Neural progenitor cell (in vitro differentiated cells): Measurements from ENCODE around the gene IL16. TPM values are rescaled to one million over a fixed set of nuclear protein-coding genes. Genes with fewer than 3 reads are reported as not detected.

ENCODE experiments used
- DNase-seq: peaks from one replicate; pipeline ENCODE4 v3.0.0-alpha.2; 2016; ENCODE audit warnings: low spot score
- H2AFZ ChIP-seq: fragments of 200-600 bp; sonication (generic); replicated peaks from 2 replicates; pipeline ENCODE4 v1.6.1; 2016; ENCODE audit warnings: antibody characterized with exemption
- H3F3A ChIP-seq: fragments of 200-600 bp; sonication (generic); 2 replicates; pipeline ENCODE4 v1.6.1; 2016; ENCODE audit warnings: antibody characterized with exemption, low read depth
- H3K27ac ChIP-seq: fragments of 200-600 bp; sonication (generic); 2 replicates; pipeline ENCODE4 v1.5.1; 2016; ENCODE audit warnings: mild to moderate bottlenecking
- H3K27me3 ChIP-seq: fragments of 200-600 bp; sonication (generic); 2 replicates; pipeline ENCODE4 v1.6.1; 2016; ENCODE audit warnings: mild to moderate bottlenecking, moderate library complexity
- H3K36me3 ChIP-seq: fragments of 200-600 bp; sonication (generic); 2 replicates; pipeline ENCODE4 v1.5.1; 2016
- H3K4me1 ChIP-seq: fragments of 200-600 bp; sonication (generic); 2 replicates; pipeline ENCODE4 v1.6.1; 2016; ENCODE audit warnings: mixed run types
- H3K4me2 ChIP-seq: fragments of 200-600 bp; sonication (generic); 2 replicates; pipeline ENCODE4 v1.6.1; 2016
- H3K4me3 ChIP-seq: fragments of 200-600 bp; sonication (generic); 2 replicates; pipeline ENCODE4 v1.5.1; 2016
- H3K79me2 ChIP-seq: fragments of 200-600 bp; sonication (generic); 2 replicates; pipeline ENCODE4 v1.6.1; 2016; ENCODE audit warnings: low read depth
- H3K9ac ChIP-seq: fragments of 200-600 bp; sonication (generic); 2 replicates; pipeline ENCODE4 v1.6.1; 2016
- H3K9me3 ChIP-seq: fragments of 200-600 bp; sonication (generic); 2 replicates; pipeline ENCODE4 v1.5.1; 2016; ENCODE audit warnings: low read depth
- H4K20me1 ChIP-seq: fragments of 200-600 bp; sonication (generic); 2 replicates; pipeline ENCODE4 v1.6.1; 2016; ENCODE audit warnings: low read depth
- H3K27ac Mint-ChIP-seq: 3 replicates; pipeline ENCODE4 v1.8.0; 2021; ENCODE audit warnings: mixed read lengths
- H3K27me3 Mint-ChIP-seq: 2 replicates; pipeline ENCODE4 v1.8.0; 2022; ENCODE audit warnings: low read depth, mild to moderate bottlenecking, inconsistent platforms, moderate library complexity, mixed read lengths; ENCODE audit not compliant: insufficient read depth
- H3K36me3 Mint-ChIP-seq: 3 replicates; pipeline ENCODE4 v1.8.0; 2021; ENCODE audit warnings: mixed read lengths
- H3K4me1 Mint-ChIP-seq: 3 replicates; pipeline ENCODE4 v1.8.0; 2021; ENCODE audit warnings: mixed read lengths
- H3K4me3 Mint-ChIP-seq: 3 replicates; pipeline ENCODE4 v1.8.0; 2021; ENCODE audit warnings: mild to moderate bottlenecking, moderate library complexity, mixed read lengths
- H3K9me3 Mint-ChIP-seq: 3 replicates; pipeline ENCODE4 v1.8.0; 2020; ENCODE audit warnings: mixed read lengths
- EZH2 ChIP-seq: fragments of 200-600 bp; sonication (generic); IDR thresholded peaks from 2 replicates; pipeline ENCODE4 v1.6.1; 2017; ENCODE audit warnings: antibody characterized with exemption, mild to moderate bottlenecking, moderate library complexity
- EZH2phosphoT487 ChIP-seq: fragments of 200-600 bp; sonication (generic); IDR thresholded peaks from 2 replicates; pipeline ENCODE4 v1.6.1; 2017; ENCODE audit warnings: antibody characterized with exemption
- total RNA-seq: library from RNA; depleted of rRNA; stranded (reverse); fragments of >200 nt; gene quantifications from 2 replicates; pipeline ENCODE4 v1.2.3, GENCODE V29; 2015; ENCODE audit warnings: low replicate concordance
- TF ChIP-seq, protein P1 (sequence below): fragments of 200-600 bp; sonication (generic); IDR thresholded peaks from 2 replicates; pipeline ENCODE4 v1.5.1; 2017; ENCODE audit warnings: antibody characterized with exemption, mild to moderate bottlenecking

Gene IL16
- total RNA-seq, 1 donor from 2014 or later, result not detected

DNA sequence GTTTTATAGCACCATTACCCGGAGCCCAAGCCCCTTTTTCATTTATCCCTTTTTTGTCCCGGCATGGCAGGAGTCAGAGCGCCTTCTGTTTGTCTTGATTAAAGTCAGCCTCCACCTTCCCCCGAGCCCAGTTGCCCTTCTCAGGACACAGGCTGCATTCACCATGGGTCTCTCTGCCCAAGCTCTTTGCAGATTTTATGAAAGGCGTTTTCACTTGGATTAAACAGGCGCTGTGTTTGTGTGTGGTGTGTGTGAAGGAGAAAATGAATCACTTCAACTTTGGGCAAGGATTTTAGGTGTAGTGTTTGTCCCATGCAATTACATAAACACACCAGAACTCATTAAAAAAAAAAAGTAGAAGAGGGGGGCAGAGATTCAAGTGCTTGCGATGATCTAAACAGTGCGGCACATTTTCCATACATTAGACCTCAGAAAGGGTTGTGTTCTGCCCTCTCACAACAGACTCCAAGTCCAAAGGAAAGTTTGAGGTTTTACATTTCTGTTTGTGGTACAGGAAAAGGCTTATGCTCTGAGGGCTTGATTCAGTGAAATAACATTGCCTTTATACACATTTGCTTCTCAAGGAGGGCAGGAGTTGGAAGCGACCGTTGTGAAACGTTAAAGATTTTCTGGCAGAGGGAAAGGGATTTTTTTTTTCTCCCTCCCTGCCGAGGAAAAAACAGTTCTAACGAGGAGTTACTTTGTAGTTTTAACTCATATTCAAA lies 14.5 kb upstream of the IL16 start:
- H3K4me1 Mint-ChIP-seq, result peaks cover 19% of the 10 kb centered on the region
- Histone ChIP-seq H4K20me1 (no peaks in the 10 kb centered on the region), H3K4me2 (peak overlapping the region; percentile 46), H3K27me3 (no peaks in the 10 kb centered on the region), H2AFZ (peak overlapping the region; percentile 21), H3K4me3 (no peak overlapping the region), H3K4me1 (peaks cover 18% of the 10 kb centered on the region), H3K36me3 (no peaks in the 10 kb centered on the region), H3F3A (no peaks in the 10 kb centered on the region), H3K9me3 (no peaks in the 10 kb centered on the region), H3K79me2 (no peaks in the 10 kb centered on the region), H3K27ac (no peak overlapping the region), H3K9ac (no peak overlapping the region)
- H3K4me3 Mint-ChIP-seq, result no peak overlapping the region
- TF ChIP-seq, protein P1, sequence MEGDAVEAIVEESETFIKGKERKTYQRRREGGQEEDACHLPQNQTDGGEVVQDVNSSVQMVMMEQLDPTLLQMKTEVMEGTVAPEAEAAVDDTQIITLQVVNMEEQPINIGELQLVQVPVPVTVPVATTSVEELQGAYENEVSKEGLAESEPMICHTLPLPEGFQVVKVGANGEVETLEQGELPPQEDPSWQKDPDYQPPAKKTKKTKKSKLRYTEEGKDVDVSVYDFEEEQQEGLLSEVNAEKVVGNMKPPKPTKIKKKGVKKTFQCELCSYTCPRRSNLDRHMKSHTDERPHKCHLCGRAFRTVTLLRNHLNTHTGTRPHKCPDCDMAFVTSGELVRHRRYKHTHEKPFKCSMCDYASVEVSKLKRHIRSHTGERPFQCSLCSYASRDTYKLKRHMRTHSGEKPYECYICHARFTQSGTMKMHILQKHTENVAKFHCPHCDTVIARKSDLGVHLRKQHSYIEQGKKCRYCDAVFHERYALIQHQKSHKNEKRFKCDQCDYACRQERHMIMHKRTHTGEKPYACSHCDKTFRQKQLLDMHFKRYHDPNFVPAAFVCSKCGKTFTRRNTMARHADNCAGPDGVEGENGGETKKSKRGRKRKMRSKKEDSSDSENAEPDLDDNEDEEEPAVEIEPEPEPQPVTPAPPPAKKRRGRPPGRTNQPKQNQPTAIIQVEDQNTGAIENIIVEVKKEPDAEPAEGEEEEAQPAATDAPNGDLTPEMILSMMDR, result no peak
- TF ChIP-seq EZH2phosphoT487 (no peak), EZH2 (no peak)
- H3K27ac Mint-ChIP-seq, result no peak overlapping the region
- no peaks in the 10 kb centered on the region for H3K36me3 Mint-ChIP-seq
- peaks cover 2% of the 10 kb centered on the region for H3K27me3 Mint-ChIP-seq
- no peaks in the 10 kb centered on the region for H3K9me3 Mint-ChIP-seq
- DNase-seq, result peak; percentile 50

DNA sequence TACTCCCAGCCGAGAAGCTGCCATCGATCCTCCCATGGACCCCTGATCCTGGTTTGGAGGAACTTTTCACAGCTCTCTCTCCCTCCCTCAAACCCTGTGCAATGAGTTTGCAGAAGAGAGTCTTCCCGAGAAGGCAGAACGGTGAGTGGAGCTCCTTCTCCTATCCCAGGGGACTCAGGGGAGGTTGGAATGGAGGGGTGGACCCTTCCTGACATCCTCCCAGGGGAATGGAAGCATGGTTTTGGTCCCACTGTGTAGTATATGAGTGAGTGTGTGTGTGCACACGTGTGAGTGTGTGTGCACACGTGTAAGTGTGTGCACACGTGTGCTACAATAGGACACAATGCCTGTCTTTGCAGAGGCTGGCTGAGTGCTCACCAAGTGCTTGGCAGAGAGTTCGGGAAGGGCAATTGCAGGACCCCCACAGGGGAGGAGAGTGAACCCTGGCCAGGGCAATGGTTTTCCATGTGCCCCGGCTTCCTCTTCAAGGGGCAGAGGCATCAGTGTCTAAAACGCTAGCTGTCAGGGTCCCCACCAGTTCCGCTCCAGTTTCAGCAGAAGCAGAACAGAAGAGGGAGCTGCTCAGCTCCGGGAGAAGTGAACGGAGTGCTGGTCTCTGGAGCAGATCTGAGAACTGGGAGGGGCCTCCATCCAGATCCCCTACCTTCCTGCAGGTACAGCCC lies 13.8 kb upstream of the IL16 start:
- H3K27ac Mint-ChIP-seq, result no peak overlapping the region
- TF ChIP-seq, protein P1, result no peak
- TF ChIP-seq EZH2 (no peak), EZH2phosphoT487 (no peak)
- H3K9me3 Mint-ChIP-seq, result no peaks in the 10 kb centered on the region
- H4K20me1 ChIP-seq, result no peaks in the 10 kb centered on the region
- H3K36me3 ChIP-seq, result no peaks in the 10 kb centered on the region
- H3K79me2 ChIP-seq, result no peaks in the 10 kb centered on the region
- no peaks in the 10 kb centered on the region for H3K36me3 Mint-ChIP-seq
- H3F3A ChIP-seq, result no peaks in the 10 kb centered on the region
- H3K27me3 Mint-ChIP-seq, result peaks cover 3% of the 10 kb centered on the region
- peaks cover 18% of the 10 kb centered on the region for H3K4me1 ChIP-seq
- H3K4me3 Mint-ChIP-seq, result no peak overlapping the region
- H3K4me1 Mint-ChIP-seq, result peaks cover 19% of the 10 kb centered on the region
- peak overlapping the region; percentile 21 for H2AFZ ChIP-seq
- H3K27me3 ChIP-seq, result no peaks in the 10 kb centered on the region
- H3K9me3 ChIP-seq, result no peaks in the 10 kb centered on the region
- peak; percentile 18 for DNase-seq
- H3K27ac ChIP-seq, result no peak overlapping the region
- peak overlapping the region; percentile 46 for H3K4me2 ChIP-seq
- no peak overlapping the region for H3K4me3 ChIP-seq
- H3K9ac ChIP-seq, result no peak overlapping the region

DNA sequence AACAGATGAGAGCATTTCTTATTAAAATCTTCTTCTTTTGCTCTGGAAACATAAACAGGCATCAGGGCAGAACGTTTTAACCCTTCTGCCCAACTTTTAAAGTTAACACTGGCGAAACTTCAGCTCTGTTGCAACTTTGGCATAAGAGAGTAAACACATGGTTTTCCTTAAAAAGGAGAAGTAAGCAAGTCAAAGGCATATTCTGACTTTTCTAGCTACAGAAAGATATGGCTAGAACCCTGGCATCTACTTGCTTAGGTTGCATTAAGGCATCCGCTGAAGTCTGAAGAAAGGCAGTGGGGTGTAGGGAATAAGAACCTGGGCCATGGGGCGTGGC lies 13.3 kb upstream of the IL16 start:
- TF ChIP-seq EZH2 (no peak), EZH2phosphoT487 (no peak)
- TF ChIP-seq, protein P1, result no peak
- no peak for DNase-seq
- no peak overlapping the region for H3K4me3 ChIP-seq
- Mint-ChIP-seq H3K4me3 (no peak overlapping the region), H3K36me3 (no peaks in the 10 kb centered on the region), H3K27ac (no peak overlapping the region), H3K9me3 (no peaks in the 10 kb centered on the region), H3K27me3 (peaks cover 3% of the 10 kb centered on the region), H3K4me1 (peaks cover 19% of the 10 kb centered on the region)
- H3K27me3 ChIP-seq, result no peaks in the 10 kb centered on the region
- H3K4me1 ChIP-seq, result peaks cover 18% of the 10 kb centered on the region
- H3K4me2 ChIP-seq, result no peak overlapping the region
- H4K20me1 ChIP-seq, result no peaks in the 10 kb centered on the region
- H3K79me2 ChIP-seq, result no peaks in the 10 kb centered on the region
- H3K27ac ChIP-seq, result no peak overlapping the region
- no peaks in the 10 kb centered on the region for H3K9me3 ChIP-seq
- H2AFZ ChIP-seq, result no peak overlapping the region
- no peak overlapping the region for H3K9ac ChIP-seq
- H3K36me3 ChIP-seq, result no peaks in the 10 kb centered on the region
- H3F3A ChIP-seq, result no peaks in the 10 kb centered on the region
